Tibial nerve (tissue), 4 donors: Measurements from ENCODE around the gene SHROOM1. TPM values are rescaled to one million over a fixed set of nuclear protein-coding genes. Genes with fewer than 3 reads are reported as not detected.

ENCODE experiments used
- DNase-seq, 2 donors: peaks; one replicate each; pipeline ENCODE4 v3.0.0-alpha.2; 2019; ENCODE audit warnings: low spot score in 2 of 2
- H3K27ac ChIP-seq, 4 donors: fragments of 200-600 bp; sonication (generic) in 3 of 4; one replicate each; pipeline ENCODE4 v1.5.1; 2017 to 2019; ENCODE audit warnings: mild to moderate bottlenecking in 1 of 4
- H3K27me3 ChIP-seq, 2 donors: fragments of 200-600 bp; sonication (generic) in 1 of 2; one replicate each; pipeline versions ENCODE4 v1.5.1 to v1.6.0; 2017 to 2019
- H3K36me3 ChIP-seq, 3 donors: fragments of 200-600 bp; sonication (generic); one replicate each; pipeline ENCODE4 v1.5.1; 2018 to 2019
- H3K4me1 ChIP-seq, 4 donors: fragments of 200-600 bp; sonication (generic) in 3 of 4; one replicate each; pipeline ENCODE4 v1.5.1; 2017 to 2019
- H3K4me3 ChIP-seq, 4 donors: fragments of 200-600 bp; sonication (generic) in 3 of 4; one replicate each; pipeline ENCODE4 v1.5.1; 2017 to 2019; ENCODE audit warnings: mild to moderate bottlenecking in 1 of 4, moderate library complexity in 1 of 4
- H3K9me3 ChIP-seq, 4 donors: fragments of 200-600 bp; sonication (generic) in 3 of 4; one replicate each; pipeline ENCODE4 v1.5.1; 2017 to 2019
- CTCF ChIP-seq, 5 experiments: fragments of 200-600 bp in 3 of 5; fragments of 450-650 bp in 2 of 5; sonication (generic) in 3 of 5; IDR thresholded peaks; one replicate each; pipeline ENCODE4 v1.5.1; 2016 to 2019; ENCODE audit warnings: antibody characterized with exemption in 5 of 5, mild to moderate bottlenecking in 3 of 5, moderate library complexity in 2 of 5
- EP300 ChIP-seq, 2 donors: sonication (generic); formaldehyde crosslinking; IDR thresholded peaks; one replicate each; pipeline ENCODE4 v1.6.1; 2017; ENCODE audit warnings: antibody characterized with exemption in 2 of 2, mild to moderate bottlenecking in 1 of 2
- POLR2A ChIP-seq, 2 donors: fragments of 450-650 bp; IDR thresholded peaks; one replicate each; pipeline ENCODE4 v1.6.1; 2017; ENCODE audit warnings: antibody characterized with exemption in 2 of 2, mild to moderate bottlenecking in 2 of 2, moderate library complexity in 2 of 2
- WGBS, 2 donors: methylation state at CpG; one replicate each; pipeline ENCODE4 v1.1.5; 2018; 5-methylcytosine and 5-hydroxymethylcytosine counted together
- total RNA-seq, 4 donors: library from RNA; depleted of rRNA; stranded (reverse); fragments of >200 nt; gene quantifications; one replicate each; pipeline ENCODE4 v1.1.0, GENCODE V29; 2016

The SHROOM1 gene
- total RNA-seq, 4 donors from 2014 or later = 29.1 to 67.5 (median 38.5) TPM

GRCh38 chr5:132829742-132830435 lies 558 bp downstream of the SHROOM1 start:
- H3K27me3 ChIP-seq = peaks cover 0 to 55% of the 10 kb centered on the region in 2 donors
- DNase-seq = peak; percentile 39 to 57
- WGBS, 2 donors = 3 to 8% methylated on average over 2 to 48 of the region's 75 CpGs

GRCh38 chr5:132828846-132829494 lies 1.5 kb downstream of the SHROOM1 start:
- WGBS, 2 donors = 77 to 79% methylated on average over 4 of the region's 4 CpGs

More at GRCh38 chr5:132829742-132830435, 558 bp downstream of the SHROOM1 start:
- H3K4me3 ChIP-seq = peak overlapping the region; percentile 48 to 84 (median 74)
- peaks cover 0 to 40% (median 15%) of the 10 kb centered on the region in 4 donors for H3K4me1 ChIP-seq
- peaks cover 0 to 9% (median 0%) of the 10 kb centered on the region in 3 donors for H3K36me3 ChIP-seq
- H3K9me3 ChIP-seq = no peaks in the 10 kb centered on the region
- H3K27ac ChIP-seq = peak overlapping the region; percentile 73 to 90 (median 80)
- TF ChIP-seq POLR2A (IDR thresholded peaks at IDR 0.05) = peak in 1 of 2 donors; percentile 17
- peak; percentile 83 to 93 (median 91) for TF ChIP-seq CTCF (IDR thresholded peaks at IDR 0.05)
- TF ChIP-seq EP300 (IDR thresholded peaks at IDR 0.05) = no peak

DNA sequence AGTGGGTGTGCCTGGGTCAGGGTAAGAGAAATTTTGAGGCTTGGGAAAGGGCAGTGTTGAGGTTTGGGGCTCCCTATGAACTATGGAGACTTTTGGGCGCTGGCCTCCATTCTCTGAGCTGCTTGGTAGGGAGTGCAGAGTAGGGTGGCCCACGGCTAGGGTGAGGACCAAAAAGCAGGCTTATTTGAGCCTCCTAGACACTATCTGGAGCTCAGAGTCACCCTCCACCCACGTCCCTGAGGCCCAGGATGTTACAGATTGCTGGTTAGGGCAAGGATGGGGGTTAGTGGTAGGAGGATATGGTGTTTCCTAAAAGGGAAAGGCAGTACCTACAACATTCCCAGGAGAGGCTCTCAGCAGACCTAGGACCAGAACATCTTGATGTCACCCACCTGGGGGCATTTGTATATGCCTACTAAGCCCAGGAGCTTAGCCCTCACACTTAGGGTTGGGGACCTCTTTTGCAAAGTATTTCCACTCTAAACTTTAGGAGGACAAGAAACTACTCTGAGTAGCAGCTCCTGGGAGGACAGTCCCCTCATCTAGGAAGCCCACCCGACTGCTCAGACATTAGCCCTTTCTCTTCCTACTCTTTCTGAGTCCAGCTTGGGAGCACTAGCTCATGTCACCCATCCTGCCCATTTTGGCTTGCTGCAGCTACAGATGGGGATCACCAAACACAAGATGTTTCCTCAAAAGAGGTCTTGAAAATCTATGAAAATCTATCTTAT lies 2.3 kb downstream of the SHROOM1 start:
- Histone ChIP-seq H3K4me3 (no peak overlapping the region), H3K36me3 (peaks cover 0 to 14% (median 0%) of the 10 kb centered on the region in 3 donors), H3K4me1 (peaks cover 0 to 50% (median 19%) of the 10 kb centered on the region in 4 donors), H3K27me3 (peaks cover 0 to 71% of the 10 kb centered on the region in 2 donors), H3K27ac (peak overlapping the region in 1 of 4 donors; percentile 90), H3K9me3 (no peaks in the 10 kb centered on the region)
- 85 to 99% methylated on average over 4 of the region's 4 CpGs for WGBS, 2 donors
- TF ChIP-seq CTCF (IDR thresholded peaks at IDR 0.05) = no peak
- no peak for TF ChIP-seq POLR2A (IDR thresholded peaks at IDR 0.05)
- TF ChIP-seq EP300 (IDR thresholded peaks at IDR 0.05) = no peak
- no peak for DNase-seq

More at GRCh38 chr5:132828846-132829494, 1.5 kb downstream of the SHROOM1 start:
- H3K4me3 ChIP-seq = peak overlapping the region in 2 of 4 donors; percentile 68 to 80
- H3K9me3 ChIP-seq = no peaks in the 10 kb centered on the region
- H3K27ac ChIP-seq = peak overlapping the region in 1 of 4 donors; percentile 90
- no peak for DNase-seq
- peaks cover 0 to 42% (median 15%) of the 10 kb centered on the region in 4 donors for H3K4me1 ChIP-seq
- TF ChIP-seq POLR2A (IDR thresholded peaks at IDR 0.05) (no peak), EP300 (IDR thresholded peaks at IDR 0.05) (no peak), CTCF (IDR thresholded peaks at IDR 0.05) (no peak)
- H3K36me3 ChIP-seq = peaks cover 0 to 14% (median 0%) of the 10 kb centered on the region in 3 donors
- H3K27me3 ChIP-seq = peaks cover 0 to 63% of the 10 kb centered on the region in 2 donors

GRCh38 chr5:132826424-132827082 lies 3.9 kb downstream of the SHROOM1 start:
- Histone ChIP-seq H3K4me1 (peaks cover 0 to 63% (median 25%) of the 10 kb centered on the region in 4 donors), H3K27ac (peak overlapping the region in 3 of 4 donors; percentile 12 to 90 (median 56)), H3K36me3 (peaks cover 0 to 14% (median 0%) of the 10 kb centered on the region in 3 donors), H3K9me3 (no peaks in the 10 kb centered on the region), H3K27me3 (peaks cover 0 to 75% of the 10 kb centered on the region in 2 donors), H3K4me3 (peak overlapping the region in 2 of 4 donors; percentile 27 to 41)
- no peak for DNase-seq
- no peak for TF ChIP-seq POLR2A (IDR thresholded peaks at IDR 0.05)
- TF ChIP-seq CTCF (IDR thresholded peaks at IDR 0.05) = no peak
- TF ChIP-seq EP300 (IDR thresholded peaks at IDR 0.05) = no peak
- WGBS, 2 donors = 62 to 63% methylated on average over 6 of the region's 6 CpGs
